Raji (cell line): ENCODE results near the gene HCN2.

Experiments used
- POLR2A ChIP-seq: IDR thresholded peaks from 2 replicates; pipeline ENCODE4 v1.6.1; 2011; ENCODE audit warnings: low read depth, low read length, control low read depth; ENCODE audit not compliant: insufficient read depth

HCN2 gene

DNA sequence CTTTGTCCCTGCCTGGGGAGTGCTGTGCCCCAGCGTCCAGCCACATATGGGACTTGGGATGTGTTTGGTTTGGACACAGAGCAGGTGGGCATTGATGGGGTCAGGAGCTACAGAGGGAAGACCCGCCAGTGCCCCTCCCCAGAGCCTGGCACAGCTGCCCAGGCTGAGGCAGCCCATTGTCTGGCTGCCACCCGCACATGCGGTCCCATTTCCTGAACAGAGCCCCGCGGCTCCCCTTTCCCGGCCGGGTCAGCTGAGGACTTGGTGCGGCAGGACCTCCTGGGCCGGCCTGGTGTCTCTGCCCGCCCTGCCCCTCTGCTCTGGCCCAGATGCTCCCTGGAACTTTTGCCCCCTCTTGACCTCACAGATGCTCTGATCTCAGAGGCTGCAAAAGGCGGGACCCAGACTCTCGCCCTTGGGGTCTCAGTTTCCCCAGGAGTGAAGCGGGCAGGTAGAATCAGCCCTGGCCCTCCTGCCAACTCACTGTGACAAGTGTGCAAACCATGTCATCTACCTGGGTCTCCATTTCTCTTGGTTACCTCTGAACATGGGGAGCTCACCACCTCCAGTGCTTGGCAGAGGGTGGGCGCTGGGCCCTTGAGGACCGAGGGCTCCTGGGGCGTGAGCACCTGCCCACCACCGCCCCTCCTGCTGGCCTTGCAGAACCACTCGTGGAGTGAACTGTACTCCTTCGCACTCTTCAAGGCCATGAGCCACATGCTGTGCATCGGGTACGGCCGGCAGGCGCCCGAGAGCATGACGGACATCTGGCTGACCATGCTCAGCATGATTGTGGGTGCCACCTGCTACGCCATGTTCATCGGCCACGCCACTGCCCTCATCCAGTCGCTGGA, 17.8 kb downstream of the HCN2 start:
- no peak for TF ChIP-seq POLR2A

DNA sequence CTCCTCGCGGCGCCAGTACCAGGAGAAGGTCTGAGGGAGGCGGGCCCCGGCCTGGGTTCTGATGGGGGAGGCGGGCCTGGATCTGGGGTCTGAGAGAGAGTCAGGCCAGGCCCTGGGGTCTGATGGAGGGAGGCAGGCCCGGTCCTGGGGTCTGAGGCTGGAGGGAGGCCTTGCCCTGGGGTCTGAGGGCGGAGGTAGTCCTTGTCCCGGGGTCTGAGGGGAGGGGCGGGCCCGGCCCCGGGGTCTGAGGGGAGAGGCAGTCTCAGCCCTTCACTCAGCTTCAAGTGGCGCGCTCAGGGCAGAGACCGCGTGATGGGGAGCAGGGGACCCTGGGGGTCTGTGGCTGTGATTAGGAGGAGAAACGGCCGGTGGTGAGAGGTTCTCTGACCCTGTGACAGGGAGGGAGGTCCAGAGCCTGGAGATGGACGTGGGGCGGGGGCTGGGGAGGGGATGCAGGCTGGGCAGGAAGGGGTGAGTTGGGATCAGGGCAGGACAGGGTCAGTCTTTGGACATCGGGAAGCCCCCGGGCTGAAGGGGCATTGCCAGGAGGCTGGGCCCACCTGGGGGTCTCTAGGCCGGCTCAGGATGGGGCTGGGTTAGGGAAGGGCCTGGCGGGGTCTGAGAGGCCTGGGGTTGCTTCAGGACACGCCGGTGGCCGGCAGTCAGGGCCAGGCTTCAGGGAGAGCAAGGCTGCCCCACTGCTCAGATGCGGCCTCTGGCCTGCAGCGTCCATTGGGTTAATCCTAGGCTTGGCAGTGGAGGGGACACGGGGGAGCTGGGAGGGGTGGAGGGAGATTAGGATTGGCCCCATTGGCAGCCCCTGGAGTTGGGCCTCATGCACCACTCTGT, 18.7 kb downstream of the HCN2 start:
- TF ChIP-seq POLR2A = no peak

DNA sequence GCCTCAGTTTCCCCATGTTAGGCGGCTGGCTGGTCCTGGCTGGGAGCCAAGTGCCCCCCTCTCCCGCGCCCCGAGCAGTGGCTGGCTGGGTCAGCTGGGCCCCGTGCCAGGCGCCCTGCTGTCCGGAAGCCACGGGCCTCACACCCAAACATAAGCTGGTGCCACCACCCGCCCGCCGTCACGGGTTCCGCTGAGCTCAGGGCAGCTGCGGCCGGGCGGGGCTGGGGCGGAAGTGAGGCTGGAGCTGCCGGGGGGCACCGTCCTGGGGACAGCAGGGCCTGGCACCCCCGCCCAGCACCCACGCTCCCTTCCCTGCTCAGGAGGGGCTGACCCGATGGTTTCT, 19.3 kb downstream of the HCN2 start:
- no peak for TF ChIP-seq POLR2A

DNA sequence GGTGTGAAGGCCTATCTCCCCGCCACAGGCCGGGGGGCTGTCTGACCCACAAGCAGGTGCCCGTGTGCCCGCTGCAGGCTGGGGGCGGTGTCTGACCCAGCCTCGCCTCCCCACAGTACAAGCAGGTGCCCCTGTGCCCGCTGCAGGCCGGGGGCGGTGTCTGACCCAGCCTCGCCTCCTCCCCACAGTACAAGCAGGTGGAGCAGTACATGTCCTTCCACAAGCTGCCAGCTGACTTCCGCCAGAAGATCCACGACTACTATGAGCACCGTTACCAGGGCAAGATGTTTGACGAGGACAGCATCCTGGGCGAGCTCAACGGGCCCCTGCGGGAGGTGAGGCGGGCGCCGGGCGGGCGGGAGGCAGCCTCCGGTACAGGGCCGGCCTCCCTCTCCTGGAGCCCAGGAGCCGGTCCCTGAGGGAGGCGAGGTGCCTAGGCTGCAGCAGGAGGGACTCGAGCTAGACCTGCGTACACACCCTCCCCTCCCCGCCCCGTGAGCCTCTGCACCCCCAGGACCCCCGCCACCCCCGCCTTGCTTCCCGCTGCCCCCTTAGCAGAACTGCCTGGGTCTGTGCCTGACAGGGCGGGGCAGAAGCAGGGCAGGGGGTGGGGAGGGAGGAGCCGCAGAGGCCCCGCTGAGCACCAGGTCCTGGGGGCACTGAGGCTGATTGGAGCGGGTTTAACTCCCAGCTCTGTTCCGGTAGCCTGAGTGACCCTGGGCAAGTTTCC, 20.6 kb downstream of the HCN2 start:
- no peak for TF ChIP-seq POLR2A

DNA sequence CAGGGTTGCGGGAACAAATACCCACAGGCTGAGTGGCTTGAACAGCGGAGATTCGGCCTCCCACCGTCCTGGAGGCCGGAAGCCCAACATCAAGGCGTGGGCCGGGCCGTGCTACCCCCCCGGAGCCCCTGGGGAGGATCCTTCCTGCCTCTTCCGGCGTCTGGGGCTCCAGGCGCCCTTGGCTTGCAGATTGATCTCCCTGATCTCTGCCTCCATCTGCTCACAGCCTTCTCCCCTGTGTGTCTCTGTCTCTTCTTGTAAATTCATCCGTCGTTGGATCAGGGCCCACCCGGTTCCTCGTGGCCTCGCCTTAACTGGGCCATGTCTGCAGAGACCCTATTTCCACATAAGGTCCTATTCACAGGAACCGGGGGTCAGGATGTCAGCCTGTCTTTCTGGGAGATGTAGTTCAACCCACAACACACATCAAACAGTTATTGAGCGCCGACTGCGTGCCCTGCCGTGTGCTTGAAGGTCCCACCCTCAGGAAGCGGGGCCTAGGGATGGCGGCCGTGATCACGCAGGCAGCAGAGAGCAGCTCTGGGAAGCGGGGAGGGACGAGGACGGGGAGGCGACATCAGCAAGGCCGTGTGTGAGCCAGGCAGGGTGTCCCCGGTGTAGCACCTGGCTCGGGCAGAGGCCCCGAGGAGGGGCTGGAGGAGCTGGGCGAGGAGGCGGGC, 21.3 kb downstream of the HCN2 start:
- TF ChIP-seq POLR2A = no peak

DNA sequence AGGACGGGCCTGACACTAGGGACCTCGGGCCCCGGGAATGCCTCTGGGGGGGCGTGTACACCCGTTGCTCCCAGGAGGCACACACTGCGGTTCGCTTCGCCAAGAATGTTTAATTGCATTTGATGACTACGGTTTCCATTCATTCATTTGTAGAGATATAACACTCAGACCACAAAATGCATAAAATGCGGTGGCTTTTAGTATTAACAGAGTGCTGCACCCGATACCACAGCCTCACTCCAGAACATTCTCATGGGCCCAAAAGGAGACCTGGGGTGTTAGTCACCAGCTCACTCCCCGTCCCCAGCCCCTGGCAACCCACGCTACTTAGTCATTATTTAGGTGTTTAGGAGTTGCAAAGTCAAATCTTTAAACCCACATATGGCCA, 21.8 kb downstream of the HCN2 start:
- no peak for TF ChIP-seq POLR2A

DNA sequence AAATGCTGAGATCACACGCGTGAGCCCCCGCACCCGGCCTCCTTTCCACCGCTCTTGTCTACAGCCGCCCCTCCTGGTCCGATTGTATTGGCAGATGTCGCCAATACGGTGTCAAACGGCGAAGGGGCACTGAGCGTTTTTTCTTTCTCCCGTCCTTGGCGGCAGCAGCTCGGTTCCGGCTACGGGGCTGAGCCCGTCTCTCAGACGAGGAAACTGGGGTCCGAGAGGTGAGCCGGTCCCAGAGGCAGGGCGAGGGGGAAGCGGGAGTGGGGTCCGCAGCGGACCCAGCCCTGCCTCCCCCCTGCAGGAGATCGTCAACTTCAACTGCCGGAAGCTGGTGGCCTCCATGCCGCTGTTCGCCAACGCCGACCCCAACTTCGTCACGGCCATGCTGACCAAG, 23.3 kb downstream of the HCN2 start:
- TF ChIP-seq POLR2A = no peak

DNA sequence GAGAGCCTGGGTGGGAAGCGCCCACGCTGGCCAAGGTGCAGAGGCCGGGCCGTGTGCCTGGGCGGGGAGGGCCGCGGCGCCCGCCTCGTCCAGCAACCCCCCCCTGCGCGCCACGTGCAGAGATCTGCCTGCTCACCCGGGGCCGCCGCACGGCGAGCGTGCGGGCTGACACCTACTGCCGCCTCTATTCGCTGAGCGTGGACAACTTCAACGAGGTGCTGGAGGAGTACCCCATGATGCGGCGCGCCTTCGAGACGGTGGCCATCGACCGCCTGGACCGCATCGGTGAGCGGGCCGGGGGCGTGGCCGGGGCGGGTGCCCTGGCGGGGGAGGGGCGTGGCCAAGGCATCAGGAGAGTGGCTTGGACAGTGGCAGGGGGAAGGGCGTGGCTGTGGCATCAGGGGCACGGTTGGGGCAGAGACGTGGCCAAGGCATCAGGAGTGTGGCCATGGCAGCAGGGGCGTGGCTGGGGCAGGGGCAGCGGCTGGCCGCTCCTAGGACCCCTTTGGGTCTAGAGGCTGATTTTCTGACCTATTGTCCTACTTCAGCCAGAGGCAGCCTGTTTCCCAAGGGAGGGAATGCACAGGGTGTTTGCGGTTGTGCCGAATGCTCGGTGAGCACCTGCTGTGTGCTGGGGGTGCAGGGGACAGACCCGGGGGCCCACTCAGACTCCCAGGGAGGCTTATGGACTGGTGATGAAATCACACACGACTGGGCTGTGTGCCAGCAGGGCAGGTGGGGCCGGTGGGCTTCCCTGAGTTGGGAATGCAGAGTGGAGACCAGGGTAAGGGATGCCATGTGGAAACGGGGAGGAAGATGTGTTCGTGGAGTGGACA, 24.3 kb downstream of the HCN2 start:
- TF ChIP-seq POLR2A = no peak

DNA sequence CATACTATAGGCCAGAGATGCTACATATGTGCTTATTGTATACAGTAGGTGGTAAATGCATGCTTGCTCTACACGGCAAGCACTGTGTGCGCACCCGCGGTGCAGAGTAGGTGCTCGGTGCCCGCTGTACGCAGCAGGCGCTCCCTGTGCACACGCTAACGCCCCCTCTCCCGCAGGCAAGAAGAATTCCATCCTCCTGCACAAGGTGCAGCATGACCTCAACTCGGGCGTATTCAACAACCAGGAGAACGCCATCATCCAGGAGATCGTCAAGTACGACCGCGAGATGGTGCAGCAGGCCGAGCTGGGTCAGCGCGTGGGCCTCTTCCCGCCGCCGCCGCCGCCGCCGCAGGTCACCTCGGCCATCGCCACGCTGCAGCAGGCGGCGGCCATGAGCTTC, 25.9 kb downstream of the HCN2 start:
- no peak for TF ChIP-seq POLR2A

DNA sequence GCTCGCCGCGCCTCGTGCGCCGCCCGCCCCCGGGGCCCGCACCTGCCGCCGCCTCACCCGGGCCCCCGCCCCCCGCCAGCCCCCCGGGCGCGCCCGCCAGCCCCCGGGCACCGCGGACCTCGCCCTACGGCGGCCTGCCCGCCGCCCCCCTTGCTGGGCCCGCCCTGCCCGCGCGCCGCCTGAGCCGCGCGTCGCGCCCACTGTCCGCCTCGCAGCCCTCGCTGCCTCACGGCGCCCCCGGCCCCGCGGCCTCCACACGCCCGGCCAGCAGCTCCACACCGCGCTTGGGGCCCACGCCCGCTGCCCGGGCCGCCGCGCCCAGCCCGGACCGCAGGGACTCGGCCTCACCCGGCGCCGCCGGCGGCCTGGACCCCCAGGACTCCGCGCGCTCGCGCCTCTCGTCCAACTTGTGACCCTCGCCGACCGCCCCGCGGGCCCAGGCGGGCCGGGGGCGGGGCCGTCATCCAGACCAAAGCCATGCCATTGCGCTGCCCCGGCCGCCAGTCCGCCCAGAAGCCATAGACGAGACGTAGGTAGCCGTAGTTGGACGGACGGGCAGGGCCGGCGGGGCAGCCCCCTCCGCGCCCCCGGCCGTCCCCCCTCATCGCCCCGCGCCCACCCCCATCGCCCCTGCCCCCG, 26.5 kb downstream of the HCN2 start:
- TF ChIP-seq POLR2A = no peak

DNA sequence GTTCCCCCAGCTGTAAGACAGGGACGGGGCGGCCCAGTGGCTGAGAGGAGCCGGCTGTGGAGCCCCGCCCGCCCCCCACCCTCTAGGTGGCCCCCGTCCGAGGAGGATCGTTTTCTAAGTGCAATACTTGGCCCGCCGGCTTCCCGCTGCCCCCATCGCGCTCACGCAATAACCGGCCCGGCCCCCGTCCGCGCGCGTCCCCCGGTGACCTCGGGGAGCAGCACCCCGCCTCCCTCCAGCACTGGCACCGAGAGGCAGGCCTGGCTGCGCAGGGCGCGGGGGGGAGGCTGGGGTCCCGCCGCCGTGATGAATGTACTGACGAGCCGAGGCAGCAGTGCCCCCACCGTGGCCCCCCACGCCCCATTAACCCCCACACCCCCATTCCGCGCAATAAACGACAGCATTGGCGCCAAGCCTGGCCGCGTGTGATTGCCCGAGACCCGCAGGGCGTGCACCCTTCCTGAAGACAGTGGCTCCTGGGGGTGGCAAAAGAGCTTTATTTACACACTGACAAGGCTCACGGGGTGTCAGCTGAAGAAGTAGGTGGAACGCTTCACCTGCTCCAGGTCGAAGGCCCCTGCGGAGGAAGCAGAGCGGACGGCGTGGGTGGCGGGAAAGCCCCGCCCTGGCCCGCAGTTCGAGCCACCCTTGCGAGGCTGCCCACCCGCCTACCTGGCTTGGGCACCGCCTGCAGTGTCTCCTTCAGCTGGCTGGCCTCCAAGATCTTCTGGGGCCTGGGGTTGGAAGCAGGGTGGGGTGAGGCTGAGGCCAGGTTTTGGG, 27.3 kb downstream of the HCN2 start:
- no peak for TF ChIP-seq POLR2A

DNA sequence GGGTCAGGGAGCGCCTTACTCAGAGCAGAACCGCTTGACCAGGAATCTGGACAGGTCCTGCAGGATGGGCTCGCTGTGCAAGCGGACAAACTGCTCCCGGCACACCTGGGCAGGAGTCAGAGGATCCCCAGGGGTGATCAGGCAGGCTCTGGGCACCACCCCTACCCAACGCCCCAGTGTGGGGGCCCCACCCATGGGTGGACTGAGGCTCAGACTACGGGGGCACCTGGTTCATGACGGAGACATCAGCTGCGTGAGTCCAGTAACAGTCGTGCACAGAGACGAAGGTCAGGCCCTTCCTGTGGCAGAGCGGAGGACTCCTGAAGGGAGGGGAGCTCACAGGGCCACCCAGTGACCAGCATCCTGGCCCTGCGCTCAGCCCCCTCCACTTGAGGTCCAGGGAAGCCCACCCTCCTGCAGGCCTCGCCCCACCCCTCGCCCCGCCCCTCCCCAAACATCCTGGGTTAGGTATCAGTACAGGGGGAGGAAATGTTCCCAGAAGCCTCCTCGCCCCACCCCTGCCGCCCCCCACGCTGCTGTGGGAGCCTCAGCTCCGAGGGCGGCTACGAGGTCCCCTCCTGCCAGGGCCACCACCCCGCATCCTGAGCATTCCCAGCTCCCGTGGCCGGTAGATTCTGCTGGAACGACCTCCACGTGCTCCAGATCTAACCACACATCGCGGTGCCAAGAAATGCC, 28.0 kb downstream of the HCN2 start:
- no peak for TF ChIP-seq POLR2A
